Endothelial cell (in vitro differentiated cells): ENCODE results near the gene B4GALT1. TPM values are rescaled to one million over a fixed set of nuclear protein-coding genes. Genes with fewer than 3 reads are reported as not detected.

Experiments used
- DNase-seq: peaks from one replicate; pipeline ENCODE4 v3.0.0; 2021; ENCODE audit warnings: low spot score
- H3K27ac Mint-ChIP-seq: one replicate; pipeline ENCODE4 v1.8.0; 2021; ENCODE audit warnings: mixed read lengths, inconsistent platforms; ENCODE audit not compliant: unreplicated experiment
- H3K27me3 Mint-ChIP-seq: one replicate; pipeline ENCODE4 v1.8.0; 2021; ENCODE audit warnings: mild to moderate bottlenecking, moderate library complexity, mixed read lengths, inconsistent platforms; ENCODE audit not compliant: unreplicated experiment
- H3K36me3 Mint-ChIP-seq: one replicate; pipeline ENCODE4 v1.8.0; 2021; ENCODE audit warnings: mild to moderate bottlenecking, low read depth, mixed read lengths, inconsistent platforms; ENCODE audit not compliant: unreplicated experiment
- H3K4me1 Mint-ChIP-seq: one replicate; pipeline ENCODE4 v1.8.0; 2021; ENCODE audit warnings: mild to moderate bottlenecking, mixed read lengths, inconsistent platforms; ENCODE audit not compliant: unreplicated experiment
- H3K4me3 Mint-ChIP-seq: one replicate; pipeline ENCODE4 v1.8.0; 2021; ENCODE audit warnings: mild to moderate bottlenecking, mixed read lengths, inconsistent platforms; ENCODE audit not compliant: unreplicated experiment
- H3K9me3 Mint-ChIP-seq: one replicate; pipeline ENCODE4 v1.8.0; 2021; ENCODE audit warnings: mixed read lengths, inconsistent platforms; ENCODE audit not compliant: unreplicated experiment
- total RNA-seq: library from RNA; stranded (reverse); fragmentation: NEBNext Ultra II Directional; extraction: Animal tissue kit (Norgen Biotek cat#: 25700); gene quantifications from one replicate; pipeline ENCODE4 v1.2.1, GENCODE V29; 2021; ENCODE audit not compliant: unreplicated experiment
- TF ChIP-seq, protein P1 (sequence below): fragments of 200-600 bp; sonication (generic); IDR thresholded peaks from one replicate; pipeline ENCODE4 v1.5.0; 2021; ENCODE audit warnings: antibody characterized with exemption; ENCODE audit not compliant: unreplicated experiment

Gene B4GALT1
- total RNA-seq, 1 donor from 2014 or later: 86.7 TPM

DNA sequence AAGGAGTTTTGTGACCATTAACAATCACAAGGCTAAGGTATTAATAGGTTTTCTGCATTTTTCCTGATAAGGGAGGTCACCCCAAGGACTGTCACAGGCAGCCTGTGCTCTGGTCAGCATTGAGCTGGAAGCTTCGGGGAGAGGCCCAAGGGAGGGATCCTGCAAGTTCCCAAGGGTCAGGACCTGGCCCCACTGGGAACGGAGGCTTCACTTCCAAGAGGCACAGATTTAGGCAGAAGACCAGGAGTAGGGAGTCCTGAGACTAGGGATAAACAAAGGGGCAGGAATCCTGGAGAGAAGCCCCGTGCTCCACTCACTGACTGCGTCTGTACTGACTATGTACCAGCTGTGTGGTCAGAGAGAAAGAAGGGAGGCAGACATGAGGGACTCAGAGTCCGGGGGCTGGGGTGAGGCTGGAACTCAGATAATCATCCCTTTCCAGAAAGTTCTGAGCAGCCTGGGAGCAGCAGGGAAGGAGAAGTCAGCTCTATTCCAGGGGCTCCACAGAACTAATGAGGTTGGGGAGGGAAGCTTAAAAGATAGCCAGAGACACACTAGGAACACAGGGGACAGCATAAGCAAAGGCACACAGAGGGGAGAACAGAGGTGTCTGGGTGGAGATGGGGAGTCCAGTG lies 37.8 kb downstream of the B4GALT1 start:
- peaks cover 58% of the 10 kb centered on the region for H3K36me3 Mint-ChIP-seq
- peaks cover 35% of the 10 kb centered on the region for H3K4me1 Mint-ChIP-seq
- TF ChIP-seq, protein P1, sequence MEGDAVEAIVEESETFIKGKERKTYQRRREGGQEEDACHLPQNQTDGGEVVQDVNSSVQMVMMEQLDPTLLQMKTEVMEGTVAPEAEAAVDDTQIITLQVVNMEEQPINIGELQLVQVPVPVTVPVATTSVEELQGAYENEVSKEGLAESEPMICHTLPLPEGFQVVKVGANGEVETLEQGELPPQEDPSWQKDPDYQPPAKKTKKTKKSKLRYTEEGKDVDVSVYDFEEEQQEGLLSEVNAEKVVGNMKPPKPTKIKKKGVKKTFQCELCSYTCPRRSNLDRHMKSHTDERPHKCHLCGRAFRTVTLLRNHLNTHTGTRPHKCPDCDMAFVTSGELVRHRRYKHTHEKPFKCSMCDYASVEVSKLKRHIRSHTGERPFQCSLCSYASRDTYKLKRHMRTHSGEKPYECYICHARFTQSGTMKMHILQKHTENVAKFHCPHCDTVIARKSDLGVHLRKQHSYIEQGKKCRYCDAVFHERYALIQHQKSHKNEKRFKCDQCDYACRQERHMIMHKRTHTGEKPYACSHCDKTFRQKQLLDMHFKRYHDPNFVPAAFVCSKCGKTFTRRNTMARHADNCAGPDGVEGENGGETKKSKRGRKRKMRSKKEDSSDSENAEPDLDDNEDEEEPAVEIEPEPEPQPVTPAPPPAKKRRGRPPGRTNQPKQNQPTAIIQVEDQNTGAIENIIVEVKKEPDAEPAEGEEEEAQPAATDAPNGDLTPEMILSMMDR: no peak
- no peaks in the 10 kb centered on the region for H3K9me3 Mint-ChIP-seq
- peaks cover 4% of the 10 kb centered on the region for H3K27me3 Mint-ChIP-seq
- no peak for DNase-seq
- H3K4me3 Mint-ChIP-seq: no peak overlapping the region
- no peak overlapping the region for H3K27ac Mint-ChIP-seq

DNA sequence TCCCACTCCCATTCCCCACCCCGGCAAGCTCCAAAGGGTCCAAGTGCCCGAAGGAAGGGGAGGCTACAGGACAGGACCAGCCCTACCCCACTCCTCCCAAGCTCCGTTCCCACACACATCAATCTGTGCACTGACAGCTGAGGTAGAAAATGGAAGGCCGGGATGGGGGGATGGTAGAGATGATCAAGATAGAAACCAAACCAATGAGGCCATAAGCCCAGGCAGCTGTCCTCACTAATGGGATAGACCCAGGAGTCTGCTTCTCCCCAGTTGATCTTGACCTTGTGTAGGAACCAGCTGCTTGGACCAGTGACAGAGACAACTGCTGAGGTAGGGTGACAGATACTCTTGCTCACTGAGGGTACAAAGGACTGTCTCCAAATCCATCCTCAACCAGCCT lies 38.6 kb downstream of the B4GALT1 start:
- peaks cover 7% of the 10 kb centered on the region for H3K27me3 Mint-ChIP-seq
- H3K9me3 Mint-ChIP-seq: no peaks in the 10 kb centered on the region
- TF ChIP-seq, protein P1: no peak
- no peak overlapping the region for H3K27ac Mint-ChIP-seq
- peaks cover 35% of the 10 kb centered on the region for H3K4me1 Mint-ChIP-seq
- no peak for DNase-seq
- no peak overlapping the region for H3K4me3 Mint-ChIP-seq
- peaks cover 56% of the 10 kb centered on the region for H3K36me3 Mint-ChIP-seq

DNA sequence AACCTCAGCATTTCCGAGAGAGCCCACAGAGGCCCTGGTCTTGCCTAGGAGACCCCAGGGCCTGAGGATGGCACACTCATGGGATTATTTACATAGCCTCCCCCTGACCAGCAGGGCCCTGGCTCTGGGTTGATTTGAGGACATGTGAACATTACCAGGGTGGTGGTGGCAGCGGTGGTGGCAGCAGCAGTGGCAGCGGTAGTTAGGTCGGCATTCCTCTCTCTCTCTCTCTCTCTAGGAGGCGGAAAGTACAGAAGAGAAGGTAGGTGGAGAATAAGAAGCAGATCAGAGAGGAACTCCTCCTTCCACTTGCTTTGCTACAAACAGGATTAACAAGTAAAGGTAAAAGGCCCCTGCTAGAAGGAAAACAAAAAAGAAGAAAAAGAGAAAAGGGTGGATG lies 39.3 kb downstream of the B4GALT1 start:
- Mint-ChIP-seq H3K4me3 (peak overlapping the region; percentile 53), H3K27me3 (peaks cover 7% of the 10 kb centered on the region), H3K4me1 (peaks cover 35% of the 10 kb centered on the region), H3K9me3 (no peaks in the 10 kb centered on the region), H3K36me3 (peaks cover 53% of the 10 kb centered on the region), H3K27ac (no peak overlapping the region)
- TF ChIP-seq, protein P1: no peak
- no peak for DNase-seq

DNA sequence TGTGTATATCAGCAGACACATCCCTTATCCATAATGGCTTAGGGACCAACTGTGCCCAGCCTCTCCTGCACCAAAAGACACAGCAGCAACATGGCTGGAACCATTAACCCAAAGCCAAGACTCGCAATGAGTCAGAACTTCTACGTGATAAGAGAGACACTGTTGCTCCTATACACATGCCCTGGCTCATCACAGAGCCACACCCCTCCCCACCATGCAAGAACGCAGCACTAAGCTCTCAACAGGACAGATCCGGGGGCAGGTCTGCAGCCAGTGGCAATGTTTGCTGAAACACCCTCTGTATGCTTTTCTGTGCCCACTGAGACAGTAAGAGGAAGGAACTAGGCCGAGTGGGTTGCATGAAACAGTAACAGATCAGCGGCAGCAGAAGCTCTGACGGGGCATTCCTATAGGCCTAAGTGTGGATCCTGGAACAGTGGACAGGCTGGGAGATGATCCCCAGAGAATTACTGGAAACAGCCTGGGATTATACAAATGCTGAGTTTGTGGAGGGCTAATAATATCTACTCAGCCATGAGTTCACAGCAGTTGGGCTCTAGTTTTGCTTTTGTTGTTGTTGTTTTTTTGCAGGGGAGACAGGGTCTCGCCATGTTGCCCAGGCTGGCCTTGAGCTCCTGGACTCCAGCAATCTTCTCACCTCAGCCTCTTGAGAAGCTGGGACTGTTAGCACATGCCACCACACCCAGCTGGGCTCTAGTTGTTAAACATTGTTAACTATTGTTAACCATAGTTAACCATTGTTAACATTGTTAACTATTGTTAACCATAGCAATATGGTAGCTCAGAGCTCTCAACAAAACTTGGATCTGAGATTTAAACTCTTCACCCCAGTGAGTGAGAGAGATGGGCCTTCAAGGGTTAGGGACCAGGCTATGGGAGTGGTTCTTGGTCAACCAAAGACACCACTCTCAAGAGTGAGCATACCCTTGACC lies 41.0 kb downstream of the B4GALT1 start:
- no peak for DNase-seq
- peaks cover 7% of the 10 kb centered on the region for H3K27me3 Mint-ChIP-seq
- H3K4me3 Mint-ChIP-seq: no peak overlapping the region
- TF ChIP-seq, protein P1: no peak
- H3K9me3 Mint-ChIP-seq: no peaks in the 10 kb centered on the region
- peaks cover 39% of the 10 kb centered on the region for H3K36me3 Mint-ChIP-seq
- no peak overlapping the region for H3K27ac Mint-ChIP-seq
- peaks cover 22% of the 10 kb centered on the region for H3K4me1 Mint-ChIP-seq

DNA sequence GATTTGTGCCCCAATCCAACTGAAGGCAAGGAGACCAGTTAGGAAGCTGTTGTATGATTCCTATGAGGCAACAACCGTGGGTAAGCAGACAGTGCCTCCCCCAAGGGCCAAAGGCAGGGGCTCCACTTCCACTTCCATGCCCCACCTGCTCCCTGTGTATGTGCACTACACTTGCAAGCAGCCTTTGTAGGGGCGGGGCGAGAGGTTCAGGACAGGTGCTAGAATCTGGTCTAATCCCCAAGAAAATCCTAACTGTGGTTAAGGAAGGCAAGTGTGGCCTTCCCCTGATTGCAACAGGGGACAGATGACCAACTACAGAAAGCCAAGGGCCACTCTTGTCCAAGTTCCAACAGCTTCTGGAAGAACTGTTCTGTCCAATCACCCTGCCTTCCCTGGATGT lies 41.7 kb downstream of the B4GALT1 start:
- Mint-ChIP-seq H3K27me3 (peaks cover 4% of the 10 kb centered on the region), H3K4me1 (peaks cover 15% of the 10 kb centered on the region), H3K9me3 (no peaks in the 10 kb centered on the region), H3K27ac (no peak overlapping the region), H3K36me3 (peaks cover 33% of the 10 kb centered on the region), H3K4me3 (no peak overlapping the region)
- no peak for DNase-seq
- TF ChIP-seq, protein P1: no peak
